ENCODE data around the gene CCDC124.

GRCh38 chr19:17883627-17884410 is 49.0 kb upstream of the CCDC124 start:
- TF ChIP-seq CTCF (conservative IDR thresholded peaks at IDR 0.05) (no peak), ZFX (IDR thresholded peaks at IDR 0.05) (no peak)
